T-helper 2 cell treated with Interferon-gamma antibody and Interleukin-4, amounts not matched to agents 100 ng/mL and 5 ng/mL, for 36 hours (primary cell): ENCODE data around the gene C1QTNF4. TPM values are rescaled to one million over a fixed set of nuclear protein-coding genes. Genes with fewer than 3 reads are reported as not detected.

Experiments
- total RNA-seq: library from RNA; stranded (reverse); gene quantifications from 2 replicates; pipeline ENCODE4 v1.2.3, GENCODE V29; 2022

C1QTNF4 gene
- total RNA-seq, 1 donor from 2014 or later = 0.52 TPM

Other genes with a start within 250 kb of the C1QTNF4 start
- not detected in 2 replicates for gene MYBPC3, start 241.7 kb downstream of the C1QTNF4 start, total RNA-seq
- gene SPI1, start 215.9 kb downstream of the C1QTNF4 start, total RNA-seq = not detected in 2 replicates
- gene SLC39A13, start 185.8 kb downstream of the C1QTNF4 start, total RNA-seq = 20.2 and 20.6 TPM in 2 replicates
- 176 and 181 TPM in 2 replicates for gene PSMC3, start 168.0 kb downstream of the C1QTNF4 start, total RNA-seq
- gene RAPSN, start 145.3 kb downstream of the C1QTNF4 start, total RNA-seq = 0.93 and 1.1 TPM in 2 replicates
- gene CELF1, start 41.3 kb downstream of the C1QTNF4 start, total RNA-seq = 115 and 123 TPM in 2 replicates
- gene PTPMT1, start 28.8 kb downstream of the C1QTNF4 start, total RNA-seq = 34.2 and 38.4 TPM in 2 replicates
- 17.2 and 17.8 TPM in 2 replicates for gene KBTBD4, start 15.4 kb downstream of the C1QTNF4 start, total RNA-seq
- gene NDUFS3, start 15.3 kb downstream of the C1QTNF4 start, total RNA-seq = 111 and 127 TPM in 2 replicates
- 0.18 and 0.20 TPM in 2 replicates for gene FAM180B, start 7.7 kb downstream of the C1QTNF4 start, total RNA-seq
- gene MTCH2, start 48.1 kb upstream of the C1QTNF4 start, total RNA-seq = 103 and 104 TPM in 2 replicates
- gene AGBL2, start 121.0 kb upstream of the C1QTNF4 start, total RNA-seq = 5.1 and 5.2 TPM in 2 replicates
- 143 and 146 TPM in 2 replicates for gene FNBP4, start 172.9 kb upstream of the C1QTNF4 start, total RNA-seq